IPS DF 19.7 (cell line): ENCODE measurements around the gene SERPINE3.

Experiments
- DNase-seq: peaks from one replicate; pipeline ENCODE4 v3.0.0-alpha.2; 2013; ENCODE audit warnings: low read depth, low spot score

Gene SERPINE3

GRCh38 chr13:51328488-51328887 lies 11.0 kb upstream of the SERPINE3 start:
- peak; percentile 84 for DNase-seq

GRCh38 chr13:51329606-51330005 lies 9.9 kb upstream of the SERPINE3 start:
- no peak for DNase-seq

GRCh38 chr13:51330791-51331190 lies 8.7 kb upstream of the SERPINE3 start:
- DNase-seq = no peak

- no peak for DNase-seq
Measured at GRCh38 chr13:51331354-51331861, 8.1 kb upstream of the SERPINE3 start.

- no peak for DNase-seq
Measured at GRCh38 chr13:51332566-51333361, 6.7 kb upstream of the SERPINE3 start.

- no peak for DNase-seq
Measured at GRCh38 chr13:51333421-51333820, 6.1 kb upstream of the SERPINE3 start.

GRCh38 chr13:51333826-51334225 lies 5.7 kb upstream of the SERPINE3 start:
- no peak for DNase-seq

GRCh38 chr13:51336746-51337145 lies 2.7 kb upstream of the SERPINE3 start:
- no peak for DNase-seq

GRCh38 chr13:51339952-51340732 lies 651 bp downstream of the SERPINE3 start:
- DNase-seq = no peak

GRCh38 chr13:51341232-51341631 lies 1.7 kb downstream of the SERPINE3 start:
- DNase-seq = no peak

- DNase-seq = no peak
Measured at GRCh38 chr13:51341791-51342190, 2.3 kb downstream of the SERPINE3 start.

GRCh38 chr13:51342706-51343105 lies 3.2 kb downstream of the SERPINE3 start:
- no peak for DNase-seq

- DNase-seq = no peak
Measured at GRCh38 chr13:51343475-51343874, 4.0 kb downstream of the SERPINE3 start.

GRCh38 chr13:51346397-51346796 lies 6.9 kb downstream of the SERPINE3 start:
- DNase-seq = no peak

- DNase-seq = no peak
Measured at GRCh38 chr13:51347099-51347498, 7.6 kb downstream of the SERPINE3 start.

GRCh38 chr13:51348069-51348967 lies 8.8 kb downstream of the SERPINE3 start:
- no peak for DNase-seq

GRCh38 chr13:51349016-51349415 lies 9.5 kb downstream of the SERPINE3 start:
- DNase-seq = no peak

GRCh38 chr13:51355217-51355616 lies 15.7 kb downstream of the SERPINE3 start:
- DNase-seq = no peak

GRCh38 chr13:51357928-51358595 lies 18.6 kb downstream of the SERPINE3 start:
- DNase-seq = no peak

GRCh38 chr13:51359352-51359751 lies 19.9 kb downstream of the SERPINE3 start:
- DNase-seq = no peak

- DNase-seq = no peak
Measured at GRCh38 chr13:51360489-51360888, 21.0 kb downstream of the SERPINE3 start.
